ENCODE data around the gene HEXB. TPM values are rescaled to one million over a fixed set of nuclear protein-coding genes. Genes with fewer than 3 reads are reported as not detected.

HEXB gene
- total and polyA plus RNA-seq, 2 of the 13 experiments (the other 11 are each of a cell fraction or from before 2014, with no cell fraction given), result 100 to 104 TPM

DNA sequence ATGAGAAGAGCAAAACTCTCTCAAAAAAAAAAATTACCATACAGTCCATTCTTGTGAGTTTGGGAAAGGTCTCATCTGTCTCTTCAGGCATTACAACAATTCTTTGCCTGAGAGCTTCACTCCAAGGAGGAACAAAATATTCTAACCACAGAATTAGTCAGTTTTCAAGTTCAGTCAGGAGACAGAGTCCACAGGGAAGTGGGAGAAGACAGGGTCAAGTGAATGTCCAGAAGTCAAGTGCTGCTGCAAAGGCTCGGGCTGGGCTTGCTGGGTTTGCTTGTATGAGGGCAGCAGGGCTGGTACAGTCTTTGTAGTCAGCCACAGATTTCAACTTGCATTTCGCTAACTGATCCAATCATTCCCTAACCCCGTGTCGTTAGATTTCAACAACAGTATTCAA lies 17.6 kb upstream of the HEXB start:
- Histone ChIP-seq H3K4me3 (replicated peaks in 1 of 3; ENCODE audit: insufficient read depth in 1 of 3, low read depth in 2 of 3, low read length in 3 of 3) (no peak overlapping the region), H2AFZ (ENCODE audit: low read length) (no peak overlapping the region), H3K9me3 (ENCODE audit: low read length) (no peaks in the 10 kb centered on the region), H3K27ac (ENCODE audit: extremely low read length, insufficient read depth, low read length) (no peak overlapping the region), H4K20me1 (ENCODE audit: insufficient read depth, low read length) (no peaks in the 10 kb centered on the region), H3K36me3 (replicated peaks in 1 of 2; ENCODE audit: control insufficient read depth in 1 of 2, insufficient read depth in 2 of 2, low read length in 2 of 2) (no peaks in the 10 kb centered on the region), H3K4me2 (ENCODE audit: low read depth, low read length) (no peak overlapping the region), H3K27me3 (ENCODE audit: control insufficient read depth in 1 of 2, insufficient read depth in 2 of 2, low read length in 2 of 2) (peaks cover 0 to 7% of the 10 kb centered on the region in 2 experiments; a peak in 1 of 5 replicates), H3K4me1 (ENCODE audit: insufficient read depth, low read length) (peaks cover 20% of the 10 kb centered on the region), H3K9ac (ENCODE audit: insufficient read depth, low read depth, low read length) (no peak overlapping the region), H3K79me2 (ENCODE audit: insufficient read depth, low read length) (no peaks in the 10 kb centered on the region)
- ATAC-seq, result no peak
- 61% methylated on average over 4 of the region's 4 CpGs for WGBS (ENCODE audit: low lambda C conversion rate)
- no TSS peak for BruUV-seq (replicated peaks)
- DNase-seq (ENCODE audit: low spot score), result no peak
- intact Hi-C loops (cut with micrococcal nuclease; ENCODE audit: unreplicated experiment) (no loop called here), in situ Hi-C loops (cut with HindIII; ENCODE audit: extremely low pct_ligation_motif_present, low pct_unique_long_range_greater_than_20kb) (no loop called here)
- CTCF ChIA-PET (ENCODE audit: low intra/inter-chr PET ratio, low total read pairs), result no interaction called here
- POLR2A ChIA-PET, result no interaction called here
- TF ChIP-seq SIN3A (IDR thresholded peaks at IDR 0.05; ENCODE audit: borderline replicate concordance, low read depth, low read length) (no peak), DZIP1 (CRISPR knock-in tag; IDR thresholded peaks at IDR 0.05) (no peak), ZNF780A (CRISPR knock-in tag; IDR thresholded peaks at IDR 0.05) (no peak), ZNF510 (CRISPR knock-in tag; IDR thresholded peaks at IDR 0.05; ENCODE audit: low read depth) (no peak), ZNF652 (CRISPR knock-in tag; IDR thresholded peaks at IDR 0.05; ENCODE audit: borderline replicate concordance, low read depth) (no peak)
- no peak for FAIRE-seq

DNA sequence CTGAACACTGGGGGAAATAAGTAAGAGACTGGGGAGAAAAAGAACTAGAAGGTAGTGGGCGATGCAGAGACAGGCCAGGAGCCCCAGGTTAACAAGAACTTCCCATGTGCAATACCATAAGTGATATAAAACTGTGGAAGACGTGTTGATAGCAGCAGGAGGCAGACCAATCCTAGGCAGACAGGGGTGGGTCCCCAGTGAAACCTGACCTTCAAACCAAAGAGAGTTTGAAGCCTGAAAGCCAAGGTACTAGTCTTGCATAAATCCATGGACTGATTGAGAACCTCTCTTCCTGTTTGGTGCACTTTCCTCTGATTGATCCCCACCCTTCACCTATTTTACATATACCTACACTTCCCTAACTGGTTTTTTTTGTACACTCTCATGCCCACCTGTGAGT lies 15.2 kb upstream of the HEXB start:
- no peak overlapping the region for H3K9ac ChIP-seq (ENCODE audit: insufficient read depth, low read depth, low read length)
- peak; percentile 20; the same call in 1 of the 3 replicates for ATAC-seq
- H3K9me3 ChIP-seq (ENCODE audit: low read length), result no peaks in the 10 kb centered on the region
- WGBS (ENCODE audit: low lambda C conversion rate), result 21% methylated on average over 2 of the region's 2 CpGs
- in situ Hi-C loops (cut with HindIII; ENCODE audit: extremely low pct_ligation_motif_present, low pct_unique_long_range_greater_than_20kb), result loop anchor here (5.0 kb wide), 1 partner anchor 247 kb away; no protein-coding TSS in a partner anchor
- no peak for FAIRE-seq
- H3K36me3 ChIP-seq (replicated peaks in 1 of 2; ENCODE audit: control insufficient read depth in 1 of 2, insufficient read depth in 2 of 2, low read length in 2 of 2), result no peaks in the 10 kb centered on the region
- H3K79me2 ChIP-seq (ENCODE audit: insufficient read depth, low read length), result no peaks in the 10 kb centered on the region
- H3K27ac ChIP-seq (ENCODE audit: extremely low read length, insufficient read depth, low read length), result no peak overlapping the region
- BruUV-seq (replicated peaks), result no TSS peak
- intact Hi-C loops (cut with micrococcal nuclease; ENCODE audit: unreplicated experiment), result loop anchor here (5.0 to 10.0 kb wide), 2 partner anchors 275 to 597 kb away; no protein-coding TSS in a partner anchor
- H3K27me3 ChIP-seq (ENCODE audit: control insufficient read depth in 1 of 2, insufficient read depth in 2 of 2, low read length in 2 of 2), result peaks cover 0 to 4% of the 10 kb centered on the region in 2 experiments; a peak in 1 of 5 replicates
- H3K4me3 ChIP-seq (replicated peaks in 1 of 3; ENCODE audit: insufficient read depth in 1 of 3, low read depth in 2 of 3, low read length in 3 of 3), result no peak overlapping the region
- H3K4me1 ChIP-seq (ENCODE audit: insufficient read depth, low read length), result peaks cover 43% of the 10 kb centered on the region
- peak overlapping the region; percentile 44 for H3K4me2 ChIP-seq (ENCODE audit: low read depth, low read length)
- CTCF ChIA-PET (ENCODE audit: low intra/inter-chr PET ratio, low total read pairs), result no interaction called here
- no peaks in the 10 kb centered on the region for H4K20me1 ChIP-seq (ENCODE audit: insufficient read depth, low read length)
- H2AFZ ChIP-seq (ENCODE audit: low read length), result no peak overlapping the region
- no peak for DNase-seq (ENCODE audit: low spot score)
- POLR2A ChIA-PET, result no interaction called here
- TF ChIP-seq GTF2F1 (IDR thresholded peaks at IDR 0.05; ENCODE audit: low read length), result no peak
- TF ChIP-seq, protein P1, sequence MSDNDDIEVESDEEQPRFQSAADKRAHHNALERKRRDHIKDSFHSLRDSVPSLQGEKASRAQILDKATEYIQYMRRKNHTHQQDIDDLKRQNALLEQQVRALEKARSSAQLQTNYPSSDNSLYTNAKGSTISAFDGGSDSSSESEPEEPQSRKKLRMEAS (IDR thresholded peaks at IDR 0.05), result no peak
- no peak for TF ChIP-seq U2AF1 (optimal IDR thresholded peaks at IDR 0.05; ENCODE audit: low read depth, low read length)
- no peak for TF ChIP-seq AKNA (CRISPR knock-in tag; IDR thresholded peaks at IDR 0.05; ENCODE audit: borderline replicate concordance)
- no peak for TF ChIP-seq E2F1 (CRISPR knock-in tag; IDR thresholded peaks at IDR 0.05)

Measured in HepG2 (cell line).